Measurements from ENCODE around the gene CDK5RAP1. TPM values are rescaled to one million over a fixed set of nuclear protein-coding genes. Genes with fewer than 3 reads are reported as not detected.

Gene CDK5RAP1
- total and polyA plus RNA-seq, 2 of the 4 experiments (the other 2 are of a cell fraction), result 23.9 to 28.1 TPM

- Histone ChIP-seq H3K27ac (ENCODE audit: insufficient read depth, low read length) (no peak overlapping the region), H3K4ac (ENCODE audit: low read depth, low read length) (no peak overlapping the region), H4K91ac (ENCODE audit: insufficient read depth, low read depth, low read length) (no peak overlapping the region), H2BK20ac (ENCODE audit: low read depth, low read length) (no peak overlapping the region), H2AK9ac (replicated peaks; ENCODE audit: low read depth, low read length, poor library complexity) (no peak overlapping the region), H3K4me1 (ENCODE audit: control insufficient read depth, insufficient read depth, low read length) (no peaks in the 10 kb centered on the region; the same call in 1 of the 2 replicates), H2BK120ac (ENCODE audit: low read depth, low read length) (no peak overlapping the region), H3K56ac (ENCODE audit: extremely low read depth, insufficient read depth, low read length) (no peak overlapping the region), H3K9me3 (ENCODE audit: control insufficient read depth, insufficient read depth, low read length) (no peaks in the 10 kb centered on the region), H3K23ac (ENCODE audit: low read depth, low read length) (no peak overlapping the region), H3K27me3 (ENCODE audit: control insufficient read depth, insufficient read depth, low read length) (no peaks in the 10 kb centered on the region), H2BK5ac (ENCODE audit: low read depth, low read length, poor library complexity, severe bottlenecking) (no peak overlapping the region), H4K5ac (ENCODE audit: low read depth, low read length) (no peak overlapping the region), H2BK15ac (ENCODE audit: low read depth, low read length) (no peak overlapping the region), H2AFZ (replicated peaks; ENCODE audit: low read length, poor library complexity) (no peak overlapping the region), H3K9ac (ENCODE audit: low read depth, low read length) (no peak overlapping the region), H3K9me1 (ENCODE audit: insufficient read depth, low read length) (peaks cover 4% of the 10 kb centered on the region; the same call in 1 of the 2 replicates), H3K79me1 (ENCODE audit: low read depth in 1 of 2, low read length in 2 of 2) (no peaks in the 10 kb centered on the region), H4K20me1 (ENCODE audit: insufficient read depth, low read length) (no peaks in the 10 kb centered on the region; the same call in 1 of the 2 replicates), H4K8ac (ENCODE audit: low read depth in 2 of 2, low read length in 2 of 2) (no peak overlapping the region), H3K36me3 (ENCODE audit: control insufficient read depth, insufficient read depth, low read length) (peaks cover 11% of the 10 kb centered on the region), H3K4me3 (ENCODE audit: insufficient read depth, low read depth, low read length) (no peak overlapping the region), H3K18ac (ENCODE audit: low read depth, low read length) (no peak overlapping the region), H3K4me2 (ENCODE audit: low read depth, low read length) (no peak overlapping the region), H2AK5ac (ENCODE audit: low read depth, low read length) (no peak overlapping the region), H3K14ac (replicated peaks; ENCODE audit: low read depth, low read length) (no peak overlapping the region)
- dilution Hi-C loops (cut with HindIII; ENCODE audit: low sequenced_read_pairs, unreplicated experiment), result no loop called here
- no peak for ATAC-seq (ENCODE audit: low read depth)
- TF ChIP-seq, protein P1, sequence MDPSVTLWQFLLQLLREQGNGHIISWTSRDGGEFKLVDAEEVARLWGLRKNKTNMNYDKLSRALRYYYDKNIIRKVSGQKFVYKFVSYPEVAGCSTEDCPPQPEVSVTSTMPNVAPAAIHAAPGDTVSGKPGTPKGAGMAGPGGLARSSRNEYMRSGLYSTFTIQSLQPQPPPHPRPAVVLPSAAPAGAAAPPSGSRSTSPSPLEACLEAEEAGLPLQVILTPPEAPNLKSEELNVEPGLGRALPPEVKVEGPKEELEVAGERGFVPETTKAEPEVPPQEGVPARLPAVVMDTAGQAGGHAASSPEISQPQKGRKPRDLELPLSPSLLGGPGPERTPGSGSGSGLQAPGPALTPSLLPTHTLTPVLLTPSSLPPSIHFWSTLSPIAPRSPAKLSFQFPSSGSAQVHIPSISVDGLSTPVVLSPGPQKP (IDR thresholded peaks at IDR 0.05; ENCODE audit: borderline replicate concordance, low read depth, low read length), result no peak
- no peak for TF ChIP-seq SMC3 (IDR thresholded peaks at IDR 0.05; ENCODE audit: low read depth, low read length)
- TF ChIP-seq FOS (IDR thresholded peaks at IDR 0.05; ENCODE audit: low read depth, low read length), result no peak
- TF ChIP-seq CTCF (conservative IDR thresholded peaks at IDR 0.05; ENCODE audit: low read depth, low read length), result no peak
- TF ChIP-seq MXI1 (IDR thresholded peaks at IDR 0.05; ENCODE audit: borderline replicate concordance, low read depth, low read length), result no peak
- TF ChIP-seq NFE2L2 (IDR thresholded peaks at IDR 0.05; ENCODE audit: low read depth, low read length), result no peak
- TF ChIP-seq POLR2A (IDR thresholded peaks at IDR 0.05; ENCODE audit: low read depth, low read length), result no peak
- TF ChIP-seq MAFK (IDR thresholded peaks at IDR 0.05; ENCODE audit: low read depth, low read length), result no peak
- no peak for TF ChIP-seq RAD21 (IDR thresholded peaks at IDR 0.05; ENCODE audit: low read length)
- no peak for TF ChIP-seq MAZ (IDR thresholded peaks at IDR 0.05; ENCODE audit: borderline replicate concordance, low read depth, low read length)
- TF ChIP-seq RFX5 (IDR thresholded peaks at IDR 0.05; ENCODE audit: low read depth, low read length), result no peak
- TF ChIP-seq BHLHE40 (IDR thresholded peaks at IDR 0.05; ENCODE audit: low read depth, low read length), result no peak
- intact Hi-C loops (cut with micrococcal nuclease), result no loop called here
- in situ Hi-C loops (cut with MboI; ENCODE audit: low sequenced_read_pairs), result no loop called here
- CTCF ChIA-PET, result no interaction called here
- POLR2A ChIA-PET (ENCODE audit: unreplicated experiment), result no interaction called here
- DNase-seq, result no peak
- WGBS, 2 experiments (ENCODE audit: extremely low coverage in 2 of 2, insufficient read length in 1 of 2), result 88% methylated on average over 2 of the region's 16 CpGs; no CpG with 5 or more reads in 1 of the 2 experiments
- no TSS peak for BruUV-seq (replicated peaks)
Measured at GRCh38 chr20:33352258-33353012, 48.9 kb downstream of the CDK5RAP1 start.

Data from IMR-90 (cell line).